GM23338 (cell line): ENCODE data around the gene ZFC3H1. TPM values are rescaled to one million over a fixed set of nuclear protein-coding genes. Genes with fewer than 3 reads are reported as not detected.

Source experiments
- ATAC-seq: fragments of 200-7000 bp; cut with Tn5 transposase; 3 replicates; pipeline ENCODE4 v1.9.1; 2020
- DNase-seq: peaks from one replicate; pipeline ENCODE4 v3.0.0-alpha.2; 2015; ENCODE audit warnings: low spot score
- H2AFZ ChIP-seq: fragments of 200-600 bp; sonication (generic); 2 replicates; pipeline ENCODE4 v1.8.0; 2016; ENCODE audit warnings: antibody characterized with exemption, mild to moderate bottlenecking, moderate library complexity
- H3F3A ChIP-seq: fragments of 200-600 bp; sonication (generic); replicated peaks from 2 replicates; pipeline ENCODE4 v1.8.0; 2017; ENCODE audit warnings: antibody characterized with exemption, mixed run types, low read depth
- H3K27ac ChIP-seq: fragments of 200-600 bp; sonication (generic); 2 replicates; pipeline ENCODE4 v1.6.1; 2016; ENCODE audit warnings: low read depth
- H3K27me3 ChIP-seq: fragments of 200-600 bp; sonication (generic); 2 replicates; pipeline ENCODE4 v1.8.0; 2016; ENCODE audit warnings: mild to moderate bottlenecking, mixed run types, moderate library complexity; ENCODE audit not compliant: insufficient read depth
- H3K36me3 ChIP-seq: fragments of 200-600 bp; sonication (generic); 2 replicates; pipeline ENCODE4 v1.8.0; 2016; ENCODE audit warnings: mild to moderate bottlenecking; ENCODE audit not compliant: insufficient read depth
- H3K4me1 ChIP-seq: fragments of 200-600 bp; sonication (generic); 2 replicates; pipeline ENCODE4 v1.8.0; 2016; ENCODE audit warnings: mild to moderate bottlenecking, moderate library complexity; ENCODE audit not compliant: insufficient read depth
- H3K4me2 ChIP-seq: fragments of 200-600 bp; sonication (generic); 2 replicates; pipeline ENCODE4 v1.7.1; 2017; ENCODE audit warnings: mixed run types
- H3K4me3 ChIP-seq: fragments of 200-600 bp; sonication (generic); 2 replicates; pipeline ENCODE4 v1.6.1; 2016; ENCODE audit warnings: mixed run types
- H3K79me2 ChIP-seq: fragments of 200-600 bp; sonication (generic); replicated peaks from 2 replicates; pipeline ENCODE4 v1.8.0; 2017; ENCODE audit warnings: mild to moderate bottlenecking; ENCODE audit not compliant: insufficient read depth
- H3K9me2 ChIP-seq: fragments of 200-600 bp; sonication (generic); 2 replicates; pipeline ENCODE4 v1.8.0; 2017; ENCODE audit not compliant: insufficient read depth
- H4K20me1 ChIP-seq: fragments of 200-600 bp; sonication (generic); replicated peaks from 2 replicates; pipeline ENCODE4 v1.8.0; 2017; ENCODE audit warnings: mild to moderate bottlenecking; ENCODE audit not compliant: insufficient read depth
- H3K27ac Mint-ChIP-seq: 2 replicates; pipeline ENCODE4 v1.8.0; 2020; ENCODE audit warnings: inconsistent platforms, mild to moderate bottlenecking, moderate library complexity, mixed read lengths
- H3K27me3 Mint-ChIP-seq: 3 replicates; pipeline ENCODE4 v1.8.0; 2022; ENCODE audit warnings: low read depth, mild to moderate bottlenecking, moderate library complexity, mixed read lengths, inconsistent platforms; ENCODE audit not compliant: insufficient read depth, poor library complexity
- H3K36me3 Mint-ChIP-seq: 3 replicates; pipeline ENCODE4 v1.8.0; 2021; ENCODE audit warnings: low read depth, mild to moderate bottlenecking, inconsistent platforms, moderate library complexity, mixed read lengths
- H3K4me1 Mint-ChIP-seq: 3 replicates; pipeline ENCODE4 v1.8.0; 2020; ENCODE audit warnings: mild to moderate bottlenecking, inconsistent platforms, mixed read lengths
- H3K4me3 Mint-ChIP-seq: 3 replicates; pipeline ENCODE4 v1.8.0; 2021; ENCODE audit warnings: moderate library complexity, mild to moderate bottlenecking, inconsistent platforms, mixed read lengths
- H3K9me3 Mint-ChIP-seq: 3 replicates; pipeline ENCODE4 v1.8.0; 2020; ENCODE audit warnings: moderate library complexity, mild to moderate bottlenecking, inconsistent platforms, mixed read lengths
- CREB1 ChIP-seq: fragments of 250-450 bp; sonication (Bioruptor Pico); IDR thresholded peaks from 2 replicates; pipeline ENCODE4 v1.5.0; 2020; ENCODE audit warnings: low read depth, mild to moderate bottlenecking, moderate library complexity
- EZH2 ChIP-seq: fragments of 200-600 bp; sonication (generic); IDR thresholded peaks from one replicate; pipeline ENCODE4 v1.8.0; 2017; ENCODE audit warnings: antibody characterized with exemption, mild to moderate bottlenecking, low read depth; ENCODE audit not compliant: unreplicated experiment
- EZH2phosphoT487 ChIP-seq: fragments of 200-600 bp; sonication (generic); IDR thresholded peaks from one replicate; pipeline ENCODE4 v1.8.1; 2018; ENCODE audit warnings: antibody characterized with exemption; ENCODE audit not compliant: unreplicated experiment
- ZNF114 ChIP-seq: fragments of 250-450 bp; sonication (Bioruptor Pico); IDR thresholded peaks from 2 replicates; pipeline ENCODE4 v1.5.0; 2020; ENCODE audit warnings: mild to moderate bottlenecking, moderate library complexity
- ZNF331 ChIP-seq: fragments of 250-450 bp; sonication (Bioruptor Pico); IDR thresholded peaks from 2 replicates; pipeline ENCODE4 v1.5.0; 2020; ENCODE audit warnings: low read depth, mild to moderate bottlenecking, moderate library complexity
- polyA plus RNA-seq: library from polyadenylated mRNA; unstranded; fragments of >200 nt; fragmentation: Nextera tagmentation; extraction: Ambion mirVana; gene quantifications from 2 replicates; pipeline ENCODE4 v1.2.1, GENCODE V29; 2016
- total RNA-seq: library from RNA; depleted of rRNA; stranded (reverse); fragments of >200 nt; shearing (Covaris generic); gene quantifications from 2 replicates; pipeline ENCODE4 v1.2.3, GENCODE V29; 2014
- TF ChIP-seq, protein P1 (sequence below): fragments of 250-450 bp; sonication (Bioruptor Pico); IDR thresholded peaks from 2 replicates; pipeline ENCODE4 v1.5.0; 2020; ENCODE audit warnings: mild to moderate bottlenecking, moderate library complexity
- TF ChIP-seq, protein P2 (sequence below): IDR thresholded peaks from 2 replicates; pipeline ENCODE4 v1.6.1; 2016; ENCODE audit warnings: antibody characterized with exemption
- TF ChIP-seq, protein P3 (sequence below), 2 experiments: fragments of 200-600 bp in 1 of 2; sonication (generic) in 1 of 2; conservative IDR thresholded peaks; 2 replicates each; pipeline versions ENCODE4 v1.5.1 to v1.6.1; 2016 to 2017; ENCODE audit warnings: antibody characterized with exemption in 2 of 2, low read depth in 2 of 2, mild to moderate bottlenecking in 2 of 2, moderate library complexity in 1 of 2

ZFC3H1 gene
- total and polyA plus RNA-seq, 2 experiments from 2014 or later, result 30.3 to 46.2 TPM

DNA sequence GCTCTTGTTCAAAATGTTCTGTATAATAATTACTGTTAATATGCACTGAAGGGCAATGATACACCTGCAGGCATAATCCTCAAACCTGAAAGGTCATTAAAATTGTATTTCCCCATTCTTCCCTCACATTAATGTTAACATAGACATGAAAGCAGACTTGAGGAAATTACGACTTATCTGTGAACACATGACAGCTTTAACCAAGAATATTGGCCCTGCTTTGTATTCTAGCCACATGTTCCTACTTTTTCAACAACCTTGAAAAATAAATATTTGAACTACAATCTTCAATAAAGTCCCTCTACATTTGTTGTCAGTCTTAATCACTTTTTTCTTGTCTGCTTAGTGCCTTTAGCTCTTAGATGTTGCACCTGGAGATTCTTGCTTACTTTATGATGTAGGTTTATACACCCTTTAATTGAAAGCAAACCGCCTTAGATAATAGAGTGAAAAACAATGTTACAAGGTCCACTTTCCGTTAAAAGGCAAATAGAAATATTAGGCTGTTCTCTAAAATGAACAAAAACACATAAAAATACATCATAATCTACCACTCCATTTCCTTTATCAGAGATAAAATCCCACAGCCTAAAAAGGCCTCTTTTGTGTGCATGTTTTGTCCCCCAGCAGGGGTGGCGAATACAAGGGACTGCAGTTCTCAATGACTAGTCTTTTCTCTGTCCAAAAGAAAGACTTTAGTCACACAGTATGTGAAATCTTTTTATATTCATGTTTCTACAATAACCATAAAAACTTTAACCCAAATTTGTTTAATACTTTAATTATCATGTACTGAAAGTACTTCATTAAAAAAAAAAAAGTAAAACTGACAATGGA is 55.9 kb downstream of the ZFC3H1 start (continued):
- TF ChIP-seq, protein P1, sequence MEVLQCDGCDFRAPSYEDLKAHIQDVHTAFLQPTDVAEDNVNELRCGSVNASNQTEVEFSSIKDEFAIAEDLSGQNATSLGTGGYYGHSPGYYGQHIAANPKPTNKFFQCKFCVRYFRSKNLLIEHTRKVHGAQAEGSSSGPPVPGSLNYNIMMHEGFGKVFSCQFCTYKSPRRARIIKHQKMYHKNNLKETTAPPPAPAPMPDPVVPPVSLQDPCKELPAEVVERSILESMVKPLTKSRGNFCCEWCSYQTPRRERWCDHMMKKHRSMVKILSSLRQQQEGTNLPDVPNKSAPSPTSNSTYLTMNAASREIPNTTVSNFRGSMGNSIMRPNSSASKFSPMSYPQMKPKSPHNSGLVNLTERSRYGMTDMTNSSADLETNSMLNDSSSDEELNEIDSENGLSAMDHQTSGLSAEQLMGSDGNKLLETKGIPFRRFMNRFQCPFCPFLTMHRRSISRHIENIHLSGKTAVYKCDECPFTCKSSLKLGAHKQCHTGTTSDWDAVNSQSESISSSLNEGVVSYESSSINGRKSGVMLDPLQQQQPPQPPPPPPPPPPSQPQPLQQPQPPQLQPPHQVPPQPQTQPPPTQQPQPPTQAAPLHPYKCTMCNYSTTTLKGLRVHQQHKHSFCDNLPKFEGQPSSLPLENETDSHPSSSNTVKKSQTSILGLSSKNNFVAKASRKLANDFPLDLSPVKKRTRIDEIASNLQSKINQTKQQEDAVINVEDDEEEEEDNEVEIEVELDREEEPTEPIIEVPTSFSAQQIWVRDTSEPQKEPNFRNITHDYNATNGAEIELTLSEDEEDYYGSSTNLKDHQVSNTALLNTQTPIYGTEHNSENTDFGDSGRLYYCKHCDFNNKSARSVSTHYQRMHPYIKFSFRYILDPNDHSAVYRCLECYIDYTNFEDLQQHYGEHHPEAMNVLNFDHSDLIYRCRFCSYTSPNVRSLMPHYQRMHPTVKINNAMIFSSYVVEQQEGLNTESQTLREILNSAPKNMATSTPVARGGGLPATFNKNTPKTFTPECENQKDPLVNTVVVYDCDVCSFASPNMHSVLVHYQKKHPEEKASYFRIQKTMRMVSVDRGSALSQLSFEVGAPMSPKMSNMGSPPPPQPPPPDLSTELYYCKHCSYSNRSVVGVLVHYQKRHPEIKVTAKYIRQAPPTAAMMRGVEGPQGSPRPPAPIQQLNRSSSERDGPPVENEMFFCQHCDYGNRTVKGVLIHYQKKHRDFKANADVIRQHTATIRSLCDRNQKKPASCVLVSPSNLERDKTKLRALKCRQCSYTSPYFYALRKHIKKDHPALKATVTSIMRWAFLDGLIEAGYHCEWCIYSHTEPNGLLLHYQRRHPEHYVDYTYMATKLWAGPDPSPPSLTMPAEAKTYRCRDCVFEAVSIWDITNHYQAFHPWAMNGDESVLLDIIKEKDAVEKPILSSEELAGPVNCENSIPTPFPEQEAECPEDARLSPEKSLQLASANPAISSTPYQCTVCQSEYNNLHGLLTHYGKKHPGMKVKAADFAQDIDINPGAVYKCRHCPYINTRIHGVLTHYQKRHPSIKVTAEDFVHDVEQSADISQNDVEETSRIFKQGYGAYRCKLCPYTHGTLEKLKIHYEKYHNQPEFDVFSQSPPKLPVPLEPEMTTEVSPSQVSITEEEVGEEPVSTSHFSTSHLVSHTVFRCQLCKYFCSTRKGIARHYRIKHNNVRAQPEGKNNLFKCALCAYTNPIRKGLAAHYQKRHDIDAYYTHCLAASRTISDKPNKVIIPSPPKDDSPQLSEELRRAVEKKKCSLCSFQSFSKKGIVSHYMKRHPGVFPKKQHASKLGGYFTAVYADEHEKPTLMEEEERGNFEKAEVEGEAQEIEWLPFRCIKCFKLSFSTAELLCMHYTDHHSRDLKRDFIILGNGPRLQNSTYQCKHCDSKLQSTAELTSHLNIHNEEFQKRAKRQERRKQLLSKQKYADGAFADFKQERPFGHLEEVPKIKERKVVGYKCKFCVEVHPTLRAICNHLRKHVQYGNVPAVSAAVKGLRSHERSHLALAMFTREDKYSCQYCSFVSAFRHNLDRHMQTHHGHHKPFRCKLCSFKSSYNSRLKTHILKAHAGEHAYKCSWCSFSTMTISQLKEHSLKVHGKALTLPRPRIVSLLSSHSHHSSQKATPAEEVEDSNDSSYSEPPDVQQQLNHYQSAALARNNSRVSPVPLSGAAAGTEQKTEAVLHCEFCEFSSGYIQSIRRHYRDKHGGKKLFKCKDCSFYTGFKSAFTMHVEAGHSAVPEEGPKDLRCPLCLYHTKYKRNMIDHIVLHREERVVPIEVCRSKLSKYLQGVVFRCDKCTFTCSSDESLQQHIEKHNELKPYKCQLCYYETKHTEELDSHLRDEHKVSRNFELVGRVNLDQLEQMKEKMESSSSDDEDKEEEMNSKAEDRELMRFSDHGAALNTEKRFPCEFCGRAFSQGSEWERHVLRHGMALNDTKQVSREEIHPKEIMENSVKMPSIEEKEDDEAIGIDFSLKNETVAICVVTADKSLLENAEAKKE (CRISPR knock-in tag), result no peak
- TF ChIP-seq, protein P2, sequence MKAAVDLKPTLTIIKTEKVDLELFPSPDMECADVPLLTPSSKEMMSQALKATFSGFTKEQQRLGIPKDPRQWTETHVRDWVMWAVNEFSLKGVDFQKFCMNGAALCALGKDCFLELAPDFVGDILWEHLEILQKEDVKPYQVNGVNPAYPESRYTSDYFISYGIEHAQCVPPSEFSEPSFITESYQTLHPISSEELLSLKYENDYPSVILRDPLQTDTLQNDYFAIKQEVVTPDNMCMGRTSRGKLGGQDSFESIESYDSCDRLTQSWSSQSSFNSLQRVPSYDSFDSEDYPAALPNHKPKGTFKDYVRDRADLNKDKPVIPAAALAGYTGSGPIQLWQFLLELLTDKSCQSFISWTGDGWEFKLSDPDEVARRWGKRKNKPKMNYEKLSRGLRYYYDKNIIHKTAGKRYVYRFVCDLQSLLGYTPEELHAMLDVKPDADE, result no peak
- no peak for TF ChIP-seq ZNF114 (CRISPR knock-in tag)
- TF ChIP-seq EZH2, result no peak
- no peak for TF ChIP-seq ZNF331 (CRISPR knock-in tag)
- TF ChIP-seq EZH2phosphoT487, result no peak

DNA sequence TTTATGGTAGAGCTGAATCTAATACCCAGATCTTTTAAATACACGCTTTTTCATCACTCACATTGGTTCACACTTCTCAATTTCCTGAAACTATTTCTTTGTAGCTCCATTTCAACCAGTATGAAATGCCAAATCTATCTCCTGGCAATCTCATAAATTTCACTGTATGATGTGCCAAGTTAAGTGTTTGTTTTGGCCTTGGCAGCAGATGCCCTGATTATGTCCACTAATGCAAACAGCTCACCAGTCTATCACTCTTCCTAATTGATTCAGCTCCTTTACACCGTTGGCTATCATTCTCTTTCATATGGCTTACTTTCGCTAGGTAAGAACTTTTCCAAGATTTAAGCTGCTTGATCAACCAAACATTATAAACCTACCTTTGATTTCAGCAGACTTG is 58.6 kb downstream of the ZFC3H1 start:
- Mint-ChIP-seq H3K36me3 (peaks cover 16% of the 10 kb centered on the region; the same call in 2 of the 3 replicates), H3K4me1 (peaks cover 13% of the 10 kb centered on the region; the same call in 2 of the 3 replicates), H3K27ac (no peak overlapping the region), H3K9me3 (no peaks in the 10 kb centered on the region), H3K4me3 (no peak overlapping the region), H3K27me3 (no peaks in the 10 kb centered on the region)
- Histone ChIP-seq H3K27ac (no peak overlapping the region), H3K4me2 (no peak overlapping the region), H4K20me1 (no peaks in the 10 kb centered on the region), H3K79me2 (no peaks in the 10 kb centered on the region), H3K9me2 (no peaks in the 10 kb centered on the region), H3F3A (no peaks in the 10 kb centered on the region), H3K4me3 (no peak overlapping the region), H3K4me1 (peaks cover 12% of the 10 kb centered on the region), H3K27me3 (no peaks in the 10 kb centered on the region), H3K36me3 (peaks cover 18% of the 10 kb centered on the region), H2AFZ (no peak overlapping the region)
- DNase-seq (no peak), ATAC-seq (no peak)
- TF ChIP-seq ZNF114 (CRISPR knock-in tag) (no peak), CREB1 (CRISPR knock-in tag) (no peak)
- TF ChIP-seq, protein P3, sequence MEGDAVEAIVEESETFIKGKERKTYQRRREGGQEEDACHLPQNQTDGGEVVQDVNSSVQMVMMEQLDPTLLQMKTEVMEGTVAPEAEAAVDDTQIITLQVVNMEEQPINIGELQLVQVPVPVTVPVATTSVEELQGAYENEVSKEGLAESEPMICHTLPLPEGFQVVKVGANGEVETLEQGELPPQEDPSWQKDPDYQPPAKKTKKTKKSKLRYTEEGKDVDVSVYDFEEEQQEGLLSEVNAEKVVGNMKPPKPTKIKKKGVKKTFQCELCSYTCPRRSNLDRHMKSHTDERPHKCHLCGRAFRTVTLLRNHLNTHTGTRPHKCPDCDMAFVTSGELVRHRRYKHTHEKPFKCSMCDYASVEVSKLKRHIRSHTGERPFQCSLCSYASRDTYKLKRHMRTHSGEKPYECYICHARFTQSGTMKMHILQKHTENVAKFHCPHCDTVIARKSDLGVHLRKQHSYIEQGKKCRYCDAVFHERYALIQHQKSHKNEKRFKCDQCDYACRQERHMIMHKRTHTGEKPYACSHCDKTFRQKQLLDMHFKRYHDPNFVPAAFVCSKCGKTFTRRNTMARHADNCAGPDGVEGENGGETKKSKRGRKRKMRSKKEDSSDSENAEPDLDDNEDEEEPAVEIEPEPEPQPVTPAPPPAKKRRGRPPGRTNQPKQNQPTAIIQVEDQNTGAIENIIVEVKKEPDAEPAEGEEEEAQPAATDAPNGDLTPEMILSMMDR (conservative IDR thresholded peaks at IDR 0.05; ENCODE audit: low read depth in 2 of 2), result no peak
